ENCODE results near the gene PSMB3. TPM values are rescaled to one million over a fixed set of nuclear protein-coding genes. Genes with fewer than 3 reads are reported as not detected.

The PSMB3 gene
- total RNA-seq, 2 experiments from 2014 or later = 262 to 294 TPM

GRCh38 chr17:38731526-38732294, 20.8 kb upstream of the PSMB3 start:
- CTCF ChIA-PET = interaction anchor here (0.6 to 2.3 kb wide), 10 partner anchors 8 to 174 kb away, joined by 3 to 16 read pairs (median 4); no protein-coding TSS in a partner anchor
- H3K27me3 Mint-ChIP-seq = no peaks in the 10 kb centered on the region
- no peak for DNase-seq
- H3K4me1 Mint-ChIP-seq = peaks cover 67% of the 10 kb centered on the region
- H3K9me3 Mint-ChIP-seq = peaks cover 5% of the 10 kb centered on the region
- H3K4me3 Mint-ChIP-seq = peak overlapping the region; percentile 97
- H3K36me3 Mint-ChIP-seq (ENCODE audit: low read depth) = peaks cover 31% of the 10 kb centered on the region
- POLR2A ChIA-PET = interaction anchor here (0.6 kb wide), 1 partner anchor 49 kb away, joined by 6 read pairs; no protein-coding TSS in a partner anchor
- H3K27ac Mint-ChIP-seq = peak overlapping the region; percentile 91

DNA sequence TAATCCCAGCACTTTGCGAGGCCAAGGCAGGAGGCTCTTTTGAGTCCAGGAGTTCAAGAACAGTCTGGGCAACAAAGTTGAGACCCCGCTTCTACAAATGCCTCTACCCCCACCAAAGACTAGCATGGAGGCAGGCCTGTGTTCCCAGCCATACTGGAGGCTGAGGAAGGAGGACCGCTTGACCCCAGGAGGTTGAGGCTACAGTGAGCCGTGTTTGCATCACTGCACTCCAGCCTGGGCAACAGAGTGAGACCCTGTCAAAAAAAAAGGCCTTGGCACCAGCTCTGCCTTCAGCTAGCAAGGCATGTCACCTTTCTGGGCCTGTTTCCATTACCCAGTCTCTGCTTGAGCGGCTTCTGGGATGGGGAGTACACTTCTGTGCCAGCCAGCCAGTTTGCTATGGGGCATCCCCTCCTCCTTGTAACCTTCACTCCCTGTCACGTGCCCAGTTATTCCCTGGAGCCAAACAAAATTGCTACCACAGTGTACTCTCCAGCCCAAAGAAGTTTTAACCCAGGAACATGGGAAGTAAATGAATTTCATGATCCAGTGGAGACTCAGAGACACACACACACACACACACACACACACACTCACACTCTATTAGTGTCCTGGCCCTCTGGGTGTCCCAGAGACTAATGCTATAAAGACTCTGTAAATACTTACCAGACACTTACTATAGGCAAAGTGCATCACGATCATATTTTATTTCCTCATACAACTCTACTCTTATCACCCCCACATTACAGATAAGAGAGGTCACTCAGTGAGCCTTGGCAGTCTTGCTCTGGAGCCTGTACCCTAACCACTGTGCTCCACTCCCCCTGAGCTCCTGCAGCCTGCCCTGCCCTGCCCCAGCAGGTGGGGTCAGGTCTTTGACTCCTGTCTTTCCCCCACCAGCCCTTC, 19.9 kb upstream of the PSMB3 start:
- DNase-seq = no peak
- POLR2A ChIA-PET = no interaction called here
- Mint-ChIP-seq H3K27me3 (no peaks in the 10 kb centered on the region), H3K4me1 (peaks cover 58% of the 10 kb centered on the region), H3K9me3 (peaks cover 5% of the 10 kb centered on the region), H3K4me3 (peak overlapping the region; percentile 97), H3K27ac (peak overlapping the region; percentile 77), H3K36me3 (ENCODE audit: low read depth) (peaks cover 29% of the 10 kb centered on the region)
- CTCF ChIA-PET = interaction anchor here (0.6 to 2.3 kb wide), 3 partner anchors 7 to 1014 kb away, joined by 3 to 16 read pairs (median 5); no protein-coding TSS in a partner anchor

GRCh38 chr17:38733282-38733981, 19.1 kb upstream of the PSMB3 start:
- Mint-ChIP-seq H3K27me3 (no peaks in the 10 kb centered on the region), H3K4me1 (peaks cover 50% of the 10 kb centered on the region), H3K36me3 (ENCODE audit: low read depth) (peaks cover 21% of the 10 kb centered on the region), H3K4me3 (no peak overlapping the region), H3K27ac (peak overlapping the region; percentile 62), H3K9me3 (no peaks in the 10 kb centered on the region)
- ChIA-PET CTCF (interaction anchor here (1.5 to 4.8 kb wide), 3 partner anchors 20 to 70 kb away, joined by 3 to 57 read pairs (median 8); partner anchors contain the start of gene EPOP), POLR2A (no interaction called here)
- no peak for DNase-seq

DNA sequence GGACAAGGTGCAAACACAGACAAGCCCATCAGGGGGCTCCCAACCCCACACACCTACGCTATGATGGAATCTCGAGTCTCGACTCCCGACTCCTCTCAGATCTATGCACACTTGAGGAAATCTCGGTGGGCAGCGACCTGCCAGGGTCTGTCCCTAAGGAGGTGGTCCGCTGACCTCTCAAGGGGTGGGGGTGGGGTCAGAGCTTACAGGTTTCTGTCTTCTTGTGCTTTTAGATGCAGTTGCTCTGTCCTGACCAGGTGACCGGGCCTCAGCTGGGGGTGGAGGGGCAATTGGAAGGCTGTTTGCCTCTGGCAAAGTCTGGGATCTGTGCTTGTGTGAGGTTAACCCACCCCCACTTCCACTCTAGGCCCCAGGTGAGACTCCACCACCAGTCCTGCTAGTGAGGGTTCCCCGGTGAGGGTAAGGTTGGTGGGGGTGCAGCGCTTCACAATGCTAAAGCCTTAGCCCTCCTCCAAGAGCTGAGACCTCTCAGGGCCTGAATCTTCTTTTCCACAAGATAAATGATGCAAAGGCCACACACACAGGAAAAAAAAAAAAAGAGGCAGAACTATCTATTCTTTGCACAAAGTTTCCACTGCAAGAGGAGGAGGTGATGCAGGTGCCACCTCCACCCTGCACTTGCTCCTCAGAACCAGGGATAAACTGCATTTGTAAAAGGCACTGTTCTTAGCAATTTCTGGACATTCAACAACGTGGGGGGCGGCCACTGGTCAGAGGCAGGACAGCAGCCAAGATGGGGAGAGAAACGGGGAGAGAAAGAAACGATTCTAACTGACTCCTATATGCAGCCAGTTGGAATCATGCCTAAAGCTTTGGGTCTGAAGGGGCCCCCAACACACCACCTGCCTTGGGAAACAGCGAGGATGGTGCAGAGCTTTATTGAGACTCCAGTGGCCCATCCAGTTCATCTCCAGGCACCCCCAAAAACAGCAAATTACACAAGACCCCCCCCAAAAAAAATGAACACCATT, 18.3 kb upstream of the PSMB3 start:
- H3K27ac Mint-ChIP-seq = peak overlapping the region; percentile 70
- H3K27me3 Mint-ChIP-seq = no peaks in the 10 kb centered on the region
- no peak overlapping the region for H3K4me3 Mint-ChIP-seq
- H3K36me3 Mint-ChIP-seq (ENCODE audit: low read depth) = peaks cover 17% of the 10 kb centered on the region
- no peaks in the 10 kb centered on the region for H3K9me3 Mint-ChIP-seq
- H3K4me1 Mint-ChIP-seq = peaks cover 42% of the 10 kb centered on the region
- CTCF ChIA-PET = interaction anchor here (0.7 to 4.8 kb wide), 14 partner anchors 10 to 176 kb away, joined by 3 to 57 read pairs (median 4); partner anchors contain the start of gene EPOP
- POLR2A ChIA-PET = no interaction called here
- peak; percentile 43 for DNase-seq

GRCh38 chr17:38735161-38735997, 17.2 kb upstream of the PSMB3 start:
- no peak overlapping the region for H3K27ac Mint-ChIP-seq
- ChIA-PET POLR2A (no interaction called here), CTCF (interaction anchor here (0.7 to 4.8 kb wide), 17 partner anchors 8 to 417 kb away, joined by 3 to 57 read pairs (median 4); partner anchors contain the start of gene EPOP)
- no peaks in the 10 kb centered on the region for H3K9me3 Mint-ChIP-seq
- H3K36me3 Mint-ChIP-seq (ENCODE audit: low read depth) = peaks cover 14% of the 10 kb centered on the region
- peaks cover 38% of the 10 kb centered on the region for H3K4me1 Mint-ChIP-seq
- no peak overlapping the region for H3K4me3 Mint-ChIP-seq
- no peaks in the 10 kb centered on the region for H3K27me3 Mint-ChIP-seq
- DNase-seq = peak; percentile 78

- no peaks in the 10 kb centered on the region for H3K27me3 Mint-ChIP-seq
- peaks cover 24% of the 10 kb centered on the region for H3K4me1 Mint-ChIP-seq
- peaks cover 4% of the 10 kb centered on the region for H3K36me3 Mint-ChIP-seq (ENCODE audit: low read depth)
- POLR2A ChIA-PET = no interaction called here
- no peak overlapping the region for H3K4me3 Mint-ChIP-seq
- H3K27ac Mint-ChIP-seq = no peak overlapping the region
- CTCF ChIA-PET = interaction anchor here (0.6 to 4.8 kb wide), 3 partner anchors 8 to 62 kb away, joined by 4 to 57 read pairs (median 5); partner anchors contain the start of gene EPOP
- no peak for DNase-seq
- H3K9me3 Mint-ChIP-seq = no peaks in the 10 kb centered on the region
These were observed 14.4 kb upstream of the PSMB3 start for GRCh38 chr17:38738007-38738662.

GRCh38 chr17:38738686-38739085, 13.9 kb upstream of the PSMB3 start:
- Mint-ChIP-seq H3K4me1 (peaks cover 20% of the 10 kb centered on the region), H3K36me3 (ENCODE audit: low read depth) (peaks cover 1% of the 10 kb centered on the region), H3K27ac (no peak overlapping the region), H3K9me3 (no peaks in the 10 kb centered on the region), H3K4me3 (no peak overlapping the region), H3K27me3 (no peaks in the 10 kb centered on the region)
- DNase-seq = no peak
- POLR2A ChIA-PET = no interaction called here
- CTCF ChIA-PET = interaction anchor here (1.1 kb wide), 1 partner anchor 8 kb away, joined by 4 read pairs; no protein-coding TSS in a partner anchor

GRCh38 chr17:38739305-38739704, 13.2 kb upstream of the PSMB3 start:
- no peak for DNase-seq
- no peaks in the 10 kb centered on the region for H3K9me3 Mint-ChIP-seq
- no peaks in the 10 kb centered on the region for H3K36me3 Mint-ChIP-seq (ENCODE audit: low read depth)
- no peak overlapping the region for H3K27ac Mint-ChIP-seq
- no peaks in the 10 kb centered on the region for H3K27me3 Mint-ChIP-seq
- ChIA-PET POLR2A (no interaction called here), CTCF (interaction anchor here (1.1 to 1.8 kb wide), 2 partner anchors 7 to 8 kb away, joined by 4 to 5 read pairs; no protein-coding TSS in a partner anchor)
- no peak overlapping the region for H3K4me3 Mint-ChIP-seq
- H3K4me1 Mint-ChIP-seq = peaks cover 16% of the 10 kb centered on the region

DNA sequence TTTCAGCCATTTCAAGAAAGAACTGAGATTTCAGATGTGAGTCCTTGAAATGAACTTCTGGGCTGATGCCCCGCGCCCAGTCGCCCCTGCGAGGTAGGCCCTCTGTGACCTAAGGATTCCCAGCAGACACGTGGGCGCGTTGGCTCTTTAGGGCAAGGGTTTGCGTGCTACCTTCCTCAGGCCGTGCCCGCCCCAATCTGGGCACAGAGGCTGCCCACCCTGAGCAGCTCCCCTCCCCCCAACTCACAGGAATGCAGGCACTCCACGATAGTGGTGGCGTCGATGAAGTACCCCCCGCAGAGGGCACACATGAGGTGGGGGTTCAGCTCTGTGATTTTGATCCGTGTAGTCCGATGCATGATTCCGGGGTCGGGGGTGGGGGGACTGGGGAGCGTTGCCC, 12.5 kb upstream of the PSMB3 start:
- H3K36me3 Mint-ChIP-seq (ENCODE audit: low read depth) = no peaks in the 10 kb centered on the region
- CTCF ChIA-PET = interaction anchor here (1.8 kb wide), 1 partner anchor 8 kb away, joined by 5 read pairs; no protein-coding TSS in a partner anchor
- no peak overlapping the region for H3K27ac Mint-ChIP-seq
- peaks cover 14% of the 10 kb centered on the region for H3K4me1 Mint-ChIP-seq
- H3K9me3 Mint-ChIP-seq = no peaks in the 10 kb centered on the region
- POLR2A ChIA-PET = no interaction called here
- peaks cover 4% of the 10 kb centered on the region for H3K27me3 Mint-ChIP-seq
- no peak for DNase-seq
- H3K4me3 Mint-ChIP-seq = no peak overlapping the region

- ChIA-PET POLR2A (no interaction called here), CTCF (interaction anchor here (1.8 kb wide), 1 partner anchor 9 kb away, joined by 5 read pairs; no protein-coding TSS in a partner anchor)
- H3K4me3 Mint-ChIP-seq = no peak overlapping the region
- H3K36me3 Mint-ChIP-seq (ENCODE audit: low read depth) = no peaks in the 10 kb centered on the region
- H3K4me1 Mint-ChIP-seq = peaks cover 14% of the 10 kb centered on the region
- H3K27ac Mint-ChIP-seq = no peak overlapping the region
- peaks cover 11% of the 10 kb centered on the region for H3K27me3 Mint-ChIP-seq
- DNase-seq = no peak
- no peaks in the 10 kb centered on the region for H3K9me3 Mint-ChIP-seq
These were observed 11.7 kb upstream of the PSMB3 start for GRCh38 chr17:38740806-38741205.

All from activated CD4-positive, alpha-beta T cell treated with anti-CD3 and anti-CD28 coated beads, Interleukin-2, amount 10 ng/mL, durations not matched to agents 7 days and 5 days (primary cell).